ENCODE measurements around the gene CARD19.

Gene CARD19

GRCh38 chr9:93094658-93095204, 1.3 kb upstream of the CARD19 start:
- no peak for TF ChIP-seq CTCF (conservative IDR thresholded peaks at IDR 0.05)
- H3K27ac ChIP-seq = peak overlapping the region; percentile 83

DNA sequence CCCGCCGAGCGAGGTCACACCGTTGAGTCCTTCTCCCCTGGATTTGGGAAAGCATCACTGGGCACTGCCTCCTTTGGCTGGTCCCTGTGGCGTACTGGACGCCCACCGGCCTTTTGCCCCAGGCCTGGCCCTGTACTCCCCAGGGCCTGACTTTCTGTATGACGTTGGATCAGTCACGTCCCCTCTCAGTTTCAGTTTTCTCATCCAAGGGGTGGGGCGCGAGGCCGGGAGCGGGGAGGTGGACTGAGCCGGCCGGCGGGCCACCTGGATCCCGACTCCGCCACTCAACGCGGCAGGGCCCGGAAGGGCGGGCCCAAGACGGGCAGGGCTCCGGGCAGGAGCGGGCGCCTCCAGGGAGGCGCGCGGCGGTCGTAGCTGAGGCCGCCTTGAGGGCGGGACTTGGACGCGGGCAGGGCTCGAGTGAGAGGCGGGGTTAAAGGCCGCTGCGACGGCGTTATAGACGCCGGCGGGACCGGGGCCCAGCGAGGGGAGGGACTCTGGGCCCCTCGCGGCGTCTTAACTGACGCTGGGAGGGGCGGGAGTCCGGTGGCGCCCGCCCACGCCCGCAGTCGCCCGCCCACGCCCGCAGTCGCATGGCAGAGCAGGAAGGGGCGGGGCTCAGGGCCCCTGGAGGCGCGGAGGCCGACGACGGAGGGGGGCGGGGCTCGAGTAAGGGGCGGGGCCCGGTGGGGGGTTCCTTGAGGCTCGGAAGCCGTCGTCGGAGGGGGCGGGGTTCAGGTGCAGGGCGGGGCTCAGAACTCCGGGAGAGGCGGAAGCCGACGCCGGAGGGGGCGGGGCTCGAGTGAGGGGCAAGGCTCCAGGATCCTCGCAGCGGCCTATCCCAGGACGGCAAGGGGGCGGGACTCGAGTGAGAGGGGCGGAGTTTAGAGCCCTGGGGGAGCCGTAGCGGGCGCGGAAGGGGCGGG, 549 bp upstream of the CARD19 start:
- no peak for TF ChIP-seq CTCF (conservative IDR thresholded peaks at IDR 0.05)

DNA sequence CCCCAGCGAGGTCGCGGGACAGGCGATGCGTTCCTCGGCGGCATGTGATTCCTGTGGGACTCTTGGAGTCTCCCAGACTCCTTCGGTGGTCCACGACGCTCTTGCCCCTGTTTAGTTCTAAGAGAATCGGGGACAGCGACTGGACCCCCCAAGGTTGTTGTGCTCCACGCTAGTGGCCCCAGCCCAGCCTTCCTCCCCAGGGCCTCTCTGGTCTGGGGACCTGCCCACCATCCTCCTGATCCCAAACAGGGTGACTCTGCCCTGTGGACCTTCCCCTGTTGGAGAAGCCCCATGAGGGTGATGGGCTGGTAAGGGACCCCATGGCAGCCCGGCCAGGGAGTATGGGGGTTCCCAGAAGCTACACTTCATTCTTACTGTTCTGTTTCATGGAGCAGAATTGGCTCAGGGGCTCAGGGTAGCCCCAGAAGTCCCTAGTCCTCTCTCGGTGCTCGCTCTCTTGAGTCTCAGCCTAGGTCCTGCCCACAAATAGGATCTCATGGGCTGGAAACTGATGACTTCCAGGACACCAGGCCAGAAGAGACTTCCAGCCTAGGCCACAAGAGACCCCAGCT, 880 bp downstream of the CARD19 start:
- no peak for TF ChIP-seq CTCF (conservative IDR thresholded peaks at IDR 0.05)
- H3K27ac ChIP-seq = peak overlapping the region; percentile 77

More for the DNA sequence above, 549 bp upstream of the CARD19 start:
- H3K27ac ChIP-seq = peak overlapping the region; percentile 83

DNA sequence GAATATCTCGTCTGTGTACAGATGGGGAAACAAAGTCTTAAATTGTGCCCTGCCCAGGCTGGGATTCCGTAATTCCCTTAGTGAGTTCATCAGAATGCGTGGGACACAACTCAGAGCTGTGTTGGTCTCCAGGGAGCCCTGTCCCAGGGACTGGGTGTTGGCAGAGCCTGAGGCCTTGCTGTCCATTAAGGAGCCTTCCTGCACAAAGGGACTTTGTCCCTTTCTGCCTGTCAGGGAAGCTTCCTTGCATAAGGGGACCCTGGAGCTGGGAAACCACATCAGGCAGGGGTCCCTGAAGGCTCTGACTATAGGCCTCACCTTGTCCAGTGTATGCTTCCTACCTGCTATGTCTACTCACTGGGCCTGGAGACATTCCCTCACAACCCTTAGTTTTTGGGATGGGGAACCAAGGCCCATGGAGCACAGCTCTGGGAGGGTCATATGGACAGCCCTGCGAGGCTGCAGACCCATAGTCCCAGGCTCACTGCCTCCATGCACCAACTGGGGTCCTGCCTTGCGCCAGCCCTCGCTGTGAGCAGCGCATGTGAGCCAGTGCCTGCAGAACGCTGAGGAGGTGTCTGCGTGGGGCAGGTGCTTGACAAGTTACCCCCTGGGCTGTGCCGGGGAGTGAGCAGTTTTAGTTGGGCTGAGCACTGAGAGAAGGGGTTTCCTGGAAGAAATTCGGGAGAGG, 1.6 kb downstream of the CARD19 start:
- peak overlapping the region; percentile 77; the same call in 1 of the 2 replicates for H3K27ac ChIP-seq
- no peak for TF ChIP-seq CTCF (conservative IDR thresholded peaks at IDR 0.05)

GRCh38 chr9:93098236-93098946, 2.4 kb downstream of the CARD19 start:
- no peak overlapping the region for H3K27ac ChIP-seq
- no peak for TF ChIP-seq CTCF (conservative IDR thresholded peaks at IDR 0.05)

DNA sequence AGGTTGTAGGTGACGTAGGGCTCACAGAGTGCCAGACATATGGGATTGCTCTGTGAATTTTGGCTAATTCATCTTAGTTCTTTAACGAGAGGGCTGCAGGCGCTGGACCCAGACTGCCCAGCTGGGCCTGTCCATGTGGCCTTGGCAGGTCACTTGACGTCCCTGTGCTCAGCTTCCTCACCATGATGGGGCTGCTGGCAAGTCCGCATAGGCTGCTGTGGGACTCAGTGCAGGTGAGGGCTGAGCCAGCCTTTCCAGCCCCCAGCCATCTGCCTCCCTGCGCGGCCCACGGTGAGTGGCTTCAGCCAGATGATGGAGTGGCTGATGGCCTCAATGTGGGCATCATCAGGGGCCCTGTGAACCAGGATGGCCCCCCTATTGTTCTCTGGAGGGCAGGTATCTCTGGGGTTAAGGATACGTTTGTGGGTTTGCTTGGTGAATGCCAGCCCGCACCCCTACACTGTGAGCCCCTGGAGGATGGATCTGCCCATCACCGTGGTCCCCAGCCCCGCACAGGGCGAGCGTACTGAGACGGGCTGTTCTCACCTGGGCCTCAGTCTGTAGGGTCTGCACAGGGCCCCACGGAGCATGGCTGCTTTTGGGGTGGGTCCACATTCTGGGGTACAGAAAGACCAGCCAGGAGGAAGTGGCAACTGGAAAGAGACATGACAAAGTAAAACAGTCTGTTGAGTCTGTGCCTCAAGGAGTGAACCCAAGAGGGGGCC, 3.7 kb downstream of the CARD19 start:
- no peak for TF ChIP-seq CTCF (conservative IDR thresholded peaks at IDR 0.05)
- no peak overlapping the region for H3K27ac ChIP-seq

Data from VCaP (cell line).